NCI-H774 (cell line): ENCODE measurements around the gene IL4I1.

Source experiments
- DNase-seq: peaks from one replicate; lab custom pipeline; 2025; lab: John Stamatoyannopoulos, UW

IL4I1 gene

GRCh38 chr19:49862391-49863253 lies 34.1 kb downstream of the IL4I1 start:
- no peak for DNase-seq

- DNase-seq, result no peak
Measured at GRCh38 chr19:49861541-49862378, 34.9 kb downstream of the IL4I1 start.

GRCh38 chr19:49861107-49861506 lies 35.6 kb downstream of the IL4I1 start:
- no peak for DNase-seq

- DNase-seq, result no peak
Measured at GRCh38 chr19:49860336-49861102, 36.2 kb downstream of the IL4I1 start.

- no peak for DNase-seq
Measured at GRCh38 chr19:49859682-49860335, 36.9 kb downstream of the IL4I1 start.

GRCh38 chr19:49858088-49858985 lies 38.4 kb downstream of the IL4I1 start:
- DNase-seq, result no peak

GRCh38 chr19:49857838-49858087 lies 38.9 kb downstream of the IL4I1 start:
- no peak for DNase-seq

- no peak for DNase-seq
Measured at GRCh38 chr19:49857061-49857837, 39.4 kb downstream of the IL4I1 start.

GRCh38 chr19:49856574-49857021 lies 40.1 kb downstream of the IL4I1 start:
- no peak for DNase-seq

- DNase-seq, result no peak
Measured at GRCh38 chr19:49855676-49856573, 40.8 kb downstream of the IL4I1 start.

GRCh38 chr19:49855277-49855675 lies 41.4 kb downstream of the IL4I1 start:
- DNase-seq, result no peak

GRCh38 chr19:49854378-49855263 lies 42.1 kb downstream of the IL4I1 start:
- no peak for DNase-seq

GRCh38 chr19:49853852-49854377 lies 42.8 kb downstream of the IL4I1 start:
- DNase-seq, result no peak

GRCh38 chr19:49852631-49853126 lies 44.0 kb downstream of the IL4I1 start:
- no peak for DNase-seq

GRCh38 chr19:49851456-49852259 lies 45.0 kb downstream of the IL4I1 start:
- DNase-seq, result peak; percentile 23

- DNase-seq, result peak; percentile 90
Measured at GRCh38 chr19:49850487-49851342, 46.0 kb downstream of the IL4I1 start, which contains the start of gene PTOV1. TSS of gene PTOV1 (plus strand) at chr19:49851159.
